Measurements from ENCODE around the gene HYAL3. TPM values are rescaled to one million over a fixed set of nuclear protein-coding genes. Genes with fewer than 3 reads are reported as not detected.

Gene HYAL3
- total and polyA plus RNA-seq, 2 donors from 2014 or later: 2.0 to 3.2 TPM

DNA sequence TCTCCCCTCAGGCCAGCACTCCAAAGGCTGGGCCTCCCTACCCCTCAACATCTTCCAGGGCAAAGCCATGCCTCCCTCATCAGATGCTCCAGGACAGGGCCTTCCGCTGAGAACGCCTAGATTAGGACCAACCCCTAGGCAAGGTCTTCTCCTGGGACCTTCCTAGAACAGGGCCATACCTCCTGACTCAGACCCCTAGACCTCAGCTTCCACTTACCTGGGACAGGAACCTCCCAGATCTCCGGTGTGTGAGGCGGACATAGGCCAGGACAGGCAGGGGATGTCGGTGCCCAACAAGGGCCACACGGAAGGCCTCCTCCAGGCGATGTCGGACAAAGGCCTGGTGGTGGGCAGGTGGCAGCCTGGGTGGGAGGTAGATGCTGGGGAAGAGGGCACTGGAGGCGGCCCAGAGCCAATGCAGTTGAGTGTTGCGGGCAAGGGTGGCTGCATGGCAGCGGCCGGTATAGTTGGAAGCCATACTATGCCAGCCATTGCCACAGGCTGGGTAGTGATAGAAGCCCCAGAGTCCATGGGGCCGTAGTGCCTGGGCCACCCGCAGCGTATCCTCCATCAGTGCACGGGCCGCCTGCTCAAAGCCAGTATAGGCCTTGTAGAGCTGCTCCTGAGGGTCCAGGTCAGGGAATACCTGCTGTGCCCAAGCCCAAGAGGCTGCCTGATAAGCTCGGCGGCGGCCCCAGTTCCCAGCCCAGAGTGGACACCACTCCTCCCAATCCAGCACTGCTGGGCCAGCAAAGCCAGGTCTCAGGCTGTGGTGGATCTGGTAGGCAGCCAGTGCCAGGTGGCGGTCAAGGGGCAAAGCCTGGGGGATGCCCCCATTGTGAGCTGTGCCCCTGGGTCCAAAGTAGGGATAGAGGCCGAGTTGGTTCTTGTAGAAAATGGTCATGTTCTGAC is 4.5 kb downstream of the HYAL3 start:
- Histone ChIP-seq H3K27me3 (ENCODE audit: control insufficient read depth, insufficient read depth, low read length) (no peaks in the 10 kb centered on the region), H3K9me3 (ENCODE audit: control insufficient read depth in 2 of 3, insufficient read depth in 1 of 3, low read length in 3 of 3) (no peaks in the 10 kb centered on the region), H3K27ac (ENCODE audit: low read depth in 2 of 2, low read length in 2 of 2) (no peak overlapping the region), H3K9ac (ENCODE audit: low read length in 3 of 3) (no peak overlapping the region), H3K36me3 (ENCODE audit: control insufficient read depth in 2 of 3, insufficient read depth in 3 of 3, low read length in 3 of 3) (peaks cover 0 to 3% (median 0%) of the 10 kb centered on the region in 3 donors), H3K4me1 (ENCODE audit: control insufficient read depth in 2 of 3, insufficient read depth in 2 of 3, low read depth in 1 of 3, low read length in 3 of 3) (peaks cover 3 to 26% (median 25%) of the 10 kb centered on the region in 3 donors), H3K4me3 (ENCODE audit: low read length in 3 of 3) (no peak overlapping the region)
- intact Hi-C loops (cut with DNase I): no loop called here
- FAIRE-seq (no peak), DNase-seq (peak in 1 of 5 donors; percentile 44)
- TF ChIP-seq, protein P1, sequence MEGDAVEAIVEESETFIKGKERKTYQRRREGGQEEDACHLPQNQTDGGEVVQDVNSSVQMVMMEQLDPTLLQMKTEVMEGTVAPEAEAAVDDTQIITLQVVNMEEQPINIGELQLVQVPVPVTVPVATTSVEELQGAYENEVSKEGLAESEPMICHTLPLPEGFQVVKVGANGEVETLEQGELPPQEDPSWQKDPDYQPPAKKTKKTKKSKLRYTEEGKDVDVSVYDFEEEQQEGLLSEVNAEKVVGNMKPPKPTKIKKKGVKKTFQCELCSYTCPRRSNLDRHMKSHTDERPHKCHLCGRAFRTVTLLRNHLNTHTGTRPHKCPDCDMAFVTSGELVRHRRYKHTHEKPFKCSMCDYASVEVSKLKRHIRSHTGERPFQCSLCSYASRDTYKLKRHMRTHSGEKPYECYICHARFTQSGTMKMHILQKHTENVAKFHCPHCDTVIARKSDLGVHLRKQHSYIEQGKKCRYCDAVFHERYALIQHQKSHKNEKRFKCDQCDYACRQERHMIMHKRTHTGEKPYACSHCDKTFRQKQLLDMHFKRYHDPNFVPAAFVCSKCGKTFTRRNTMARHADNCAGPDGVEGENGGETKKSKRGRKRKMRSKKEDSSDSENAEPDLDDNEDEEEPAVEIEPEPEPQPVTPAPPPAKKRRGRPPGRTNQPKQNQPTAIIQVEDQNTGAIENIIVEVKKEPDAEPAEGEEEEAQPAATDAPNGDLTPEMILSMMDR (IDR thresholded peaks at IDR 0.05; ENCODE audit: borderline replicate concordance, extremely low read depth, insufficient read depth): no peak

DNA sequence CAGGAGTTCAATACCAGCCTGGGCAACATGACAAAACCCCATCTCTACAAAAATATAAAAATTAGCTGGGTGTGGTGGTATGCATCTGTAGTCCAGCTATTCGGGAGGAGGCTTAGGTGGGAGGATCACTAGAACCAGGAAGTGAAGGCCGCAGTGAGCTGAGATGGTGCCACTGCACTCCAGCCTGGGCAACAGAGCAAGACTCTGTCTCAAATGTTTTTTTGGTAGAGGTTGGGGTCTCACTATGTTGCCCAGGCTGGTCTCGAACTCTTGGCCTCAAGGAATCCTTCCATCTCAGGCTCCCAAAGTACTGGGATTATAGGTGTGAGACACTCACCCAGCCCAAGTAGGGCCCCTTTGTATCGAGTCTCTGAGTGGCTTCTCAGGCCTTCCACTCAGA is 5.1 kb downstream of the HYAL3 start:
- Histone ChIP-seq H3K27me3 (ENCODE audit: control insufficient read depth, insufficient read depth, low read length) (no peaks in the 10 kb centered on the region), H3K4me3 (ENCODE audit: low read length in 3 of 3) (no peak overlapping the region), H3K4me1 (ENCODE audit: control insufficient read depth in 2 of 3, insufficient read depth in 2 of 3, low read depth in 1 of 3, low read length in 3 of 3) (peaks cover 3 to 24% (median 24%) of the 10 kb centered on the region in 3 donors), H3K9ac (ENCODE audit: low read length in 3 of 3) (no peak overlapping the region), H3K36me3 (ENCODE audit: control insufficient read depth in 2 of 3, insufficient read depth in 3 of 3, low read length in 3 of 3) (peaks cover 0 to 10% (median 0%) of the 10 kb centered on the region in 3 donors), H3K9me3 (ENCODE audit: control insufficient read depth in 2 of 3, insufficient read depth in 1 of 3, low read length in 3 of 3) (no peaks in the 10 kb centered on the region), H3K27ac (ENCODE audit: low read depth in 2 of 2, low read length in 2 of 2) (no peak overlapping the region)
- TF ChIP-seq, protein P1 (IDR thresholded peaks at IDR 0.05; ENCODE audit: borderline replicate concordance, extremely low read depth, insufficient read depth): no peak
- no peak for FAIRE-seq
- intact Hi-C loops (cut with DNase I): no loop called here
- DNase-seq: no peak

DNA sequence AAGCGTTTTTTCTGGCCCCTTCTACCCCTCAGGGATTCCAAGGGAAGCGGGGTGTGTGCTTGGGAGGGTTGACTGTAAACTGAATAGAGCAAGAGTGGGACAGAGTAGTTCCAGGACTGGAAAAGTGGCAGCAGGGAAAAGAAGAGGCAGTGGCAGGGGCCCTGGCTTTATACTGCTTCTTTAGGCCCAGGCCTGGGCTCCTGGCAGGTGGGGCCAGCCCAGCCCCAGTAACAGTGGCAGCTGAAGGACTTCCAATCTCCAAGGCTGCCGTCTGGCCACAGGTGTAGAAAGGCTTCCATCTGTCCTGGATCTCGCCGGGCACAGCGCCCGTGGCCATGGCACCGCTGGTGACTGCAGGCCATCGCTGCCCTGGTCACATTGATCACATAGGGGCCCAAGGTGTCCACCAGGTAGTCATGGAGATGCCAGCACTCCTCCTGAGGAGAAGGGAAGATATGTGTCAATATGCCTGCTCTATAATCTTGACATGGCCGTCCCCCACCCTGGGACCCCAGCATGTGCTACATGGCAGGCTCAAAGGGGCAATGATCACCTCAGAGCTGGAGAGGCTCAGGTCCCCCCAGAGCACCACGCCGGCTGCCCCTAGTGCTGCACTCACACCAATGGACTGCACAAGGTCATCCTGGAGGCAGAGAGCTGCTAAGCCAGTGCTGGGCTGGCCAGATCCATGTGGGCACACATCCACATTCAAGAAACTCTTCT is 6.0 kb downstream of the HYAL3 start:
- no peaks in the 10 kb centered on the region for H3K9me3 ChIP-seq (ENCODE audit: control insufficient read depth in 2 of 3, insufficient read depth in 1 of 3, low read length in 3 of 3)
- TF ChIP-seq, protein P1 (IDR thresholded peaks at IDR 0.05; ENCODE audit: borderline replicate concordance, extremely low read depth, insufficient read depth): no peak
- H3K9ac ChIP-seq (ENCODE audit: low read length in 3 of 3): peak overlapping the region in 1 of 3 donors; percentile 84
- H3K27me3 ChIP-seq (ENCODE audit: control insufficient read depth, insufficient read depth, low read length): no peaks in the 10 kb centered on the region
- intact Hi-C loops (cut with DNase I): no loop called here
- no peak for FAIRE-seq
- H3K4me1 ChIP-seq (ENCODE audit: control insufficient read depth in 2 of 3, insufficient read depth in 2 of 3, low read depth in 1 of 3, low read length in 3 of 3): peaks cover 3 to 21% (median 16%) of the 10 kb centered on the region in 3 donors
- H3K4me3 ChIP-seq (ENCODE audit: low read length in 3 of 3): peak overlapping the region in 1 of 3 donors; percentile 88
- peak in 1 of 5 donors; percentile 62 for DNase-seq
- H3K36me3 ChIP-seq (ENCODE audit: control insufficient read depth in 2 of 3, insufficient read depth in 3 of 3, low read length in 3 of 3): peaks cover 0 to 18% (median 6%) of the 10 kb centered on the region in 3 donors
- peak overlapping the region; percentile 78 to 88 for H3K27ac ChIP-seq (ENCODE audit: low read depth in 2 of 2, low read length in 2 of 2)
